Astrocyte (in vitro differentiated cells and primary cell): ENCODE results near the gene LYG1. TPM values are rescaled to one million over a fixed set of nuclear protein-coding genes. Genes with fewer than 3 reads are reported as not detected.
A peak's percentile ranks its signal among the peaks of the same experiment; 100 is the strongest.
"Not testable (repeated sequence)": the region's sequence is repeated elsewhere in the genome, so short reads cannot be mapped to it uniquely, and the experiment has no call there.

Experiments
- DNase-seq: peaks from one replicate; pipeline ENCODE4 v3.0.0-alpha.2; 2010; ENCODE audit warnings: low read depth
- FAIRE-seq: peaks from 2 replicates; lab custom pipeline; 2011; peaks lifted over from hg19 to GRCh38; lab: Jason Lieb, UNC
- H2AFZ ChIP-seq: 2 replicates; pipeline ENCODE4 v1.6.0; 2012; ENCODE audit warnings: low read depth, low read length, inconsistent platforms
- H3K27ac ChIP-seq: 2 replicates; pipeline ENCODE4 v1.5.1; 2011; ENCODE audit warnings: low read depth, low read length, inconsistent platforms
- H3K27me3 ChIP-seq: 2 replicates; pipeline ENCODE4 v1.6.0; 2011; ENCODE audit warnings: low read length, inconsistent platforms; ENCODE audit not compliant: insufficient read depth
- H3K36me3 ChIP-seq: 2 replicates; pipeline ENCODE4 v1.5.1; 2011; ENCODE audit warnings: low read length, inconsistent platforms; ENCODE audit not compliant: insufficient read depth
- H3K4me1 ChIP-seq: 2 replicates; pipeline ENCODE4 v1.5.1; 2011; ENCODE audit warnings: low read length, inconsistent platforms; ENCODE audit not compliant: insufficient read depth
- H3K4me2 ChIP-seq: 2 replicates; pipeline ENCODE4 v1.6.0; 2012; ENCODE audit warnings: low read length, inconsistent platforms
- H3K4me3 ChIP-seq: 2 replicates; pipeline ENCODE4 v1.5.1; 2011; ENCODE audit warnings: low read depth, mild to moderate bottlenecking, low read length, inconsistent platforms; ENCODE audit not compliant: insufficient read depth
- H3K79me2 ChIP-seq: 2 replicates; pipeline ENCODE4 v1.6.0; 2012; ENCODE audit warnings: mild to moderate bottlenecking, low read length, inconsistent platforms; ENCODE audit not compliant: insufficient read depth
- H3K9ac ChIP-seq: 2 replicates; pipeline ENCODE4 v1.6.0; 2012; ENCODE audit warnings: mild to moderate bottlenecking, low read length, inconsistent platforms
- H3K9me3 ChIP-seq: 2 replicates; pipeline ENCODE4 v1.5.1; 2012; ENCODE audit warnings: low read depth, mild to moderate bottlenecking, low read length, inconsistent platforms; ENCODE audit not compliant: insufficient read depth
- H4K20me1 ChIP-seq: 2 replicates; pipeline ENCODE4 v1.6.0; 2012; ENCODE audit warnings: low read length, inconsistent platforms; ENCODE audit not compliant: insufficient read depth
- H3K27ac Mint-ChIP-seq: one replicate; pipeline ENCODE4 v1.8.0; 2021; ENCODE audit warnings: mild to moderate bottlenecking, mixed read lengths; ENCODE audit not compliant: unreplicated experiment
- H3K27me3 Mint-ChIP-seq: one replicate; pipeline ENCODE4 v1.8.0; 2021; ENCODE audit warnings: low read depth, mixed read lengths; ENCODE audit not compliant: unreplicated experiment
- H3K36me3 Mint-ChIP-seq: one replicate; pipeline ENCODE4 v1.8.0; 2021; ENCODE audit warnings: low read depth, mixed read lengths; ENCODE audit not compliant: unreplicated experiment
- H3K4me1 Mint-ChIP-seq: one replicate; pipeline ENCODE4 v1.8.0; 2021; ENCODE audit warnings: low read depth, mixed read lengths; ENCODE audit not compliant: unreplicated experiment
- H3K4me3 Mint-ChIP-seq: one replicate; pipeline ENCODE4 v1.8.0; 2021; ENCODE audit warnings: mild to moderate bottlenecking, moderate library complexity, mixed read lengths; ENCODE audit not compliant: unreplicated experiment
- H3K9me3 Mint-ChIP-seq: one replicate; pipeline ENCODE4 v1.8.0; 2021; ENCODE audit warnings: mild to moderate bottlenecking, mixed read lengths; ENCODE audit not compliant: unreplicated experiment
- EZH2 ChIP-seq: IDR thresholded peaks from 2 replicates; pipeline ENCODE4 v1.6.1; 2012; ENCODE audit warnings: mild to moderate bottlenecking, low read length, inconsistent platforms; ENCODE audit not compliant: insufficient read depth
- total RNA-seq: library from RNA; stranded (reverse); gene quantifications from 2 replicates; pipeline ENCODE4 v1.2.1, GENCODE V29; 2021
- TF ChIP-seq, protein P1 (sequence below): IDR thresholded peaks from 2 replicates; pipeline ENCODE4 v1.5.1; 2011; ENCODE audit warnings: low read depth, mild to moderate bottlenecking, inconsistent platforms, low read length, moderate library complexity; ENCODE audit not compliant: insufficient read depth

Gene LYG1
- total RNA-seq, 1 donor from 2014 or later, result 1.3 TPM

DNA sequence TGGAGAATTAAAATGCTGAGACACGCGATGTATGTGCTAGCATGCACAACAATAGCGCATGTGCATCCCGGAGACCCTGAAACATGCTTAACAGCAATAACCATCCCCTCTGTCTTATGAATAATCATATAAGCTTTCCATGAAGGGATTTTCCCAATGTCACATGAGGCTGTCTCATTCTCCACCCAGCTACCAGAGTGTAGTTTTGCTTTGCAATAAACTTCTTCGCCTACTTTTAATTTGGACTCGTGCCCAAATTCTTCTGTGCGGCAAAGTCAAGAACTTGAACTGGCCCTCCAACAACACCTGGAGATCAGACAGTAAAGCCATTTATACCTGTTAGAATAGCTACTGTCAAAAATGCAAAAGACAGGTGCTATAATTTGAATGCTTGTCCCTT lies 15.5 kb downstream of the LYG1 start:
- H3K9ac ChIP-seq, result no peak overlapping the region
- H3K9me3 ChIP-seq, result no peaks in the 10 kb centered on the region
- Mint-ChIP-seq H3K4me3 (no peak overlapping the region), H3K27ac (no peak overlapping the region), H3K9me3 (peaks cover 5% of the 10 kb centered on the region), H3K27me3 (no peaks in the 10 kb centered on the region), H3K36me3 (peaks cover 11% of the 10 kb centered on the region), H3K4me1 (no peaks in the 10 kb centered on the region)
- no peaks in the 10 kb centered on the region for H3K79me2 ChIP-seq
- no peak for TF ChIP-seq EZH2
- TF ChIP-seq, protein P1, sequence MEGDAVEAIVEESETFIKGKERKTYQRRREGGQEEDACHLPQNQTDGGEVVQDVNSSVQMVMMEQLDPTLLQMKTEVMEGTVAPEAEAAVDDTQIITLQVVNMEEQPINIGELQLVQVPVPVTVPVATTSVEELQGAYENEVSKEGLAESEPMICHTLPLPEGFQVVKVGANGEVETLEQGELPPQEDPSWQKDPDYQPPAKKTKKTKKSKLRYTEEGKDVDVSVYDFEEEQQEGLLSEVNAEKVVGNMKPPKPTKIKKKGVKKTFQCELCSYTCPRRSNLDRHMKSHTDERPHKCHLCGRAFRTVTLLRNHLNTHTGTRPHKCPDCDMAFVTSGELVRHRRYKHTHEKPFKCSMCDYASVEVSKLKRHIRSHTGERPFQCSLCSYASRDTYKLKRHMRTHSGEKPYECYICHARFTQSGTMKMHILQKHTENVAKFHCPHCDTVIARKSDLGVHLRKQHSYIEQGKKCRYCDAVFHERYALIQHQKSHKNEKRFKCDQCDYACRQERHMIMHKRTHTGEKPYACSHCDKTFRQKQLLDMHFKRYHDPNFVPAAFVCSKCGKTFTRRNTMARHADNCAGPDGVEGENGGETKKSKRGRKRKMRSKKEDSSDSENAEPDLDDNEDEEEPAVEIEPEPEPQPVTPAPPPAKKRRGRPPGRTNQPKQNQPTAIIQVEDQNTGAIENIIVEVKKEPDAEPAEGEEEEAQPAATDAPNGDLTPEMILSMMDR, result no peak
- H3K27me3 ChIP-seq, result no peaks in the 10 kb centered on the region
- no peak for FAIRE-seq
- H3K4me3 ChIP-seq, result no peak overlapping the region
- H3K4me1 ChIP-seq, result no peaks in the 10 kb centered on the region
- no peaks in the 10 kb centered on the region for H3K36me3 ChIP-seq
- DNase-seq, result no peak
- H2AFZ ChIP-seq, result no peak overlapping the region
- H3K4me2 ChIP-seq, result no peak overlapping the region
- no peaks in the 10 kb centered on the region for H4K20me1 ChIP-seq
- no peak overlapping the region for H3K27ac ChIP-seq

DNA sequence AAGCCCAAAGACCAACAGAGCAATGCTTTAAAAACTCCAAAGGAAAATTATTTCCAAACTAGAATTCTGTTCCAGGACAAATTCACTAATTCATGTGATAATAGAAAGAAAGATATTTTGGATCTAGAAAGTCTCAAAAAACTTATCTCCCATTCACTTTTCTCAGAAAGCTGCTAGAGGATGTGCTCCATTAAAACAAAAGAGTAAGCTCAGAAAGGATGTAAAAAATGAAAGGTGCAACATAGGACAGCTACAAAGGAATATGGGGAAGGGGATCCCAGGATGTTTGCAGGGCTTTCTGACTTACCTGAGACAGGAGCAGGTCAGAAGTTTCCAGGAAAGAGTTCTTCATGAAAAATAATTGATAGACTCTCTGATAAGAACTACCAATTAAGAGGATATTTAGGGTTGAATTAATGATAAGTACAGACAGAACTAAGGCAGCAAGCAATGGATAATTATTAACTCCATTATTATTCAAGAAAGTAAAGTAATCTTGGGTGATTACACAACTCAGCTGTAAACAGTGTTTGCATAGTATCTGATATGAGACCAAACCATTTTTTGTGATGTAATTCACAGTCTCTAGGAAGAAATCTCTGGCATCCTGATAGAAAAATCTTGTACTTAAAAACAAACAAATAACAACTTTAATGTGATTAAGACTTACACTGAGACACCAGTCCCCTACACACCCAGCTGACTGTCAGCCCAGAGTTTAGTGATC lies 20.9 kb downstream of the LYG1 start:
- H3K9me3 ChIP-seq, result no peaks in the 10 kb centered on the region
- peaks cover 19% of the 10 kb centered on the region for H3K9me3 Mint-ChIP-seq
- no peak for DNase-seq
- H2AFZ ChIP-seq, result no peak overlapping the region
- H3K4me3 ChIP-seq, result no peak overlapping the region
- no peak overlapping the region for H3K9ac ChIP-seq
- no peaks in the 10 kb centered on the region for H3K36me3 ChIP-seq
- no peaks in the 10 kb centered on the region for H4K20me1 ChIP-seq
- no peak overlapping the region for H3K4me2 ChIP-seq
- no peaks in the 10 kb centered on the region for H3K27me3 ChIP-seq
- no peak for FAIRE-seq
- H3K4me3 Mint-ChIP-seq, result no peak overlapping the region
- no peaks in the 10 kb centered on the region for H3K79me2 ChIP-seq
- H3K4me1 ChIP-seq, result no peaks in the 10 kb centered on the region
- peaks cover 9% of the 10 kb centered on the region for H3K4me1 Mint-ChIP-seq
- TF ChIP-seq, protein P1, result no peak
- no peak for TF ChIP-seq EZH2
- no peak overlapping the region for H3K27ac Mint-ChIP-seq
- no peak overlapping the region for H3K27ac ChIP-seq
- no peaks in the 10 kb centered on the region for H3K27me3 Mint-ChIP-seq
- peaks cover 18% of the 10 kb centered on the region for H3K36me3 Mint-ChIP-seq

DNA sequence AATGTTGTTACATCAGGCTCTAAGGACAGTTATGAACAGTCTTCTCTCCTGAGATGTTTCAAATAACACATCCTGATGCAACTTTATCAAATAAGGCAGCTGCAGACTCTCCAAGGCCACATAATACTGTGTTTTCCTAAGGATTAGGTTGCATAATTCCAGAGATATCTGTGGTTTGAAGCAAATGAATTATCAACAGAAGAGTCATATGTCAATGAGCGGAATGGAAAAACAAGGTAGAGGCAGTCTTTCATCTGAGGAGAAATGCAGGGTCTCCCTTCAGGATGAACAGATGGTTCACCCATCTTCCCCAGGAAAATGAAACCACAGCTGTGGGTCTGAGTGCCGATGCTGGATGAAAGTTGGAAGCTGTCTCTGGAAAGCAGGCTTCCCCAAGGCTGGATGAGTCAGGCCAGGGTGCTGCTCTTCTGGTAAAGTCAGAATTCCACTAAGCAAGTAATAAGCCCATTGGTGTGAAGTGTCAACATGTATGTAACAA lies 22.2 kb downstream of the LYG1 start:
- TF ChIP-seq, protein P1, result no peak
- no peak for TF ChIP-seq EZH2
- DNase-seq, result peak; percentile 96
- Histone ChIP-seq H3K27me3 (no peaks in the 10 kb centered on the region), H3K4me2 (peak overlapping the region; percentile 70), H3K4me3 (no peak overlapping the region), H3K9me3 (no peaks in the 10 kb centered on the region), H3K9ac (no peak overlapping the region), H4K20me1 (no peaks in the 10 kb centered on the region), H3K36me3 (no peaks in the 10 kb centered on the region), H3K79me2 (no peaks in the 10 kb centered on the region), H2AFZ (no peak overlapping the region), H3K27ac (peak overlapping the region; percentile 40), H3K4me1 (no peaks in the 10 kb centered on the region)
- Mint-ChIP-seq H3K27me3 (no peaks in the 10 kb centered on the region), H3K4me3 (peak overlapping the region; percentile 42), H3K27ac (peak overlapping the region; percentile 84), H3K9me3 (peaks cover 19% of the 10 kb centered on the region), H3K36me3 (peaks cover 13% of the 10 kb centered on the region), H3K4me1 (peaks cover 9% of the 10 kb centered on the region)
- FAIRE-seq, result peak; percentile 86

DNA sequence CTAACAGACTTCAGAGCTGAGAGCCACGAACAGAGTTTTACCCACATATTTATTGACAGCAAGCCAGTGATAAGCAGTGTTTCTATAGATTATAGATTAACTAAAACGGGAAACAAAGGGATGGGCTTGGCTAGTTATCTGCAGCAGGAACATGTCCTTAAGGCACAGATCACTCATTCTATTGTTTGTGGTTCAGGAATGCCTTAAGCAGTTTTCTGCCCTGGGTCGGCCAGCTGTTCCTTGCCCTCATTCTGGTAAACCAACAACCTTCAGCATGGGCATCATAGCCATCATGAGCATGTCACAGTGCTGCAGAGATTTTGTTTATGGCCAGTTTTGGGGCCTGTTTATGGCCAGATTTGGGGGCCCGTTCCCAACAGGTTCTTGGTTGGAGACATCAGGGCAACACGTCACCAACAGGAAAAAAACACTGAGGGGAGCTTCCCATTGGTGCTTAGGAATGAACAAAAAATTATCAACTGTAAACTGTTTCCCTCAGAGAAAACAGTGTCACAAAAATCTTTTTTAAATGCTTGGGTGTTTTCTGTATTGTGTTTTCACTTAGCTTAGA lies 22.7 kb downstream of the LYG1 start:
- not testable (repeated sequence) for H3K27me3 Mint-ChIP-seq, H3K9me3 ChIP-seq, H4K20me1 ChIP-seq, H3K4me1 ChIP-seq, H3K27ac ChIP-seq, H3K27me3 ChIP-seq, FAIRE-seq, H3K4me1 Mint-ChIP-seq, H3K4me3 Mint-ChIP-seq, H2AFZ ChIP-seq, DNase-seq, H3K79me2 ChIP-seq, H3K36me3 ChIP-seq, H3K9ac ChIP-seq, H3K4me3 ChIP-seq
- peak overlapping the region; percentile 70 for H3K4me2 ChIP-seq
- H3K9me3 Mint-ChIP-seq, result peaks cover 19% of the 10 kb centered on the region
- H3K27ac Mint-ChIP-seq, result peak overlapping the region; percentile 84
- H3K36me3 Mint-ChIP-seq, result peaks cover 13% of the 10 kb centered on the region
